Stomach (tissue), 9 donors: ENCODE results near the gene REN. TPM values are rescaled to one million over a fixed set of nuclear protein-coding genes. Genes with fewer than 3 reads are reported as not detected.

ENCODE experiments used
- DNase-seq, 2 donors: peaks; one replicate each; pipeline versions ENCODE4 v3.0.0 to v3.0.0-alpha.2; 2013 to 2019
- H3K27ac ChIP-seq, 5 donors: fragments of 200-600 bp in 4 of 5; sonication (generic) in 4 of 5; one replicate each; pipeline ENCODE4 v1.5.1; 2013 to 2019; ENCODE audit warnings: mild to moderate bottlenecking in 1 of 5, moderate library complexity in 1 of 5
- H3K27me3 ChIP-seq, 3 donors: fragments of 200-600 bp; sonication (generic); one replicate each; pipeline ENCODE4 v1.5.1; 2017 to 2019; ENCODE audit warnings: mixed run types in 1 of 3
- H3K36me3 ChIP-seq, 4 donors: fragments of 200-600 bp; sonication (generic); 1 replicate in 3 of 4; 2 replicates in 1 of 4; pipeline ENCODE4 v1.5.1; 2016 to 2019
- H3K4me1 ChIP-seq, 4 donors: fragments of 200-600 bp; sonication (generic); one replicate each; pipeline ENCODE4 v1.5.1; 2016 to 2019
- H3K4me3 ChIP-seq, 4 donors: fragments of 200-600 bp; sonication (generic) in 3 of 4; one replicate each; pipeline ENCODE4 v1.5.1; 2016 to 2019; ENCODE audit warnings: mild to moderate bottlenecking in 1 of 4
- H3K9me3 ChIP-seq, 4 donors: fragments of 200-600 bp; sonication (generic); one replicate each; pipeline ENCODE4 v1.5.1; 2016 to 2019
- CTCF ChIP-seq, 7 experiments: fragments of 450-650 bp in 4 of 7; fragments of 200-600 bp in 3 of 7; sonication (generic) in 3 of 7; IDR thresholded peaks; one replicate each; pipeline ENCODE4 v1.5.1; 2016 to 2019; ENCODE audit warnings: antibody characterized with exemption in 7 of 7, control low read depth in 2 of 7, mild to moderate bottlenecking in 1 of 7
- EP300 ChIP-seq: sonication (generic); formaldehyde crosslinking; IDR thresholded peaks from one replicate; pipeline ENCODE4 v1.6.1; 2017; ENCODE audit warnings: antibody characterized with exemption
- POLR2A ChIP-seq, 4 donors: fragments of 450-650 bp; IDR thresholded peaks; one replicate each; pipeline ENCODE4 v1.6.1; 2016; ENCODE audit warnings: antibody characterized with exemption in 4 of 4, control low read depth in 2 of 4, mild to moderate bottlenecking in 1 of 4, moderate library complexity in 1 of 4
- POLR2AphosphoS5 ChIP-seq, 3 donors: sonication (generic); formaldehyde crosslinking; IDR thresholded peaks; one replicate each; pipeline ENCODE4 v1.6.1; 2016; ENCODE audit warnings: antibody characterized with exemption in 3 of 3
- WGBS, 5 donors: extraction: QIAGEN DNeasy Blood & Tissue Kit in 3 of 5; methylation state at CpG; one replicate each; pipeline versions ENCODE4 v1.1.5 to v1.1.7; 2013 to 2018; 5-methylcytosine and 5-hydroxymethylcytosine counted together
- intact Hi-C: fragments of 100-400 bp; cut with DNase I; formaldehyde crosslinking; loops from one replicate; pipeline ENCODE4 v1.15.1; 2023; ENCODE audit warnings: low total_unique reads
- polyA plus RNA-seq, 3 donors: library from polyadenylated mRNA; stranded (reverse); fragments of 200-250 nt; gene quantifications; one replicate each; pipeline ENCODE4 v1.2.3, GENCODE V29; 2013
- total RNA-seq, 5 donors: library from RNA; depleted of rRNA; stranded (reverse); fragments of >200 nt; gene quantifications; one replicate each; pipeline versions ENCODE4 v1.1.0 to v1.2.3, GENCODE V29; 2014 to 2016
- donor health status: healthy with polysubstance abuse.
- donor health status: Bipolar disorder and iron deficiency.
- donor health status: healthy.

Gene REN
- total and polyA plus RNA-seq, 8 donors = 0.08 TPM; not detected in 7

GRCh38 chr1:204169858-204170257 lies 3.7 kb upstream of the REN start:
- H3K27me3 ChIP-seq = peaks cover 0 to 15% (median 0%) of the 10 kb centered on the region in 3 donors
- peaks cover 0 to 23% (median 8%) of the 10 kb centered on the region in 4 donors for H3K9me3 ChIP-seq
- intact Hi-C loops = no loop called here
- H3K4me1 ChIP-seq = no peaks in the 10 kb centered on the region
- H3K4me3 ChIP-seq = no peak overlapping the region
- no peak for DNase-seq
- WGBS, 5 donors = 80 to 95% (median 93%) methylated on average over 4 of the region's 4 CpGs
- no peaks in the 10 kb centered on the region for H3K36me3 ChIP-seq
- H3K27ac ChIP-seq = no peak overlapping the region
- TF ChIP-seq POLR2AphosphoS5 (IDR thresholded peaks at IDR 0.05) (no peak), POLR2A (IDR thresholded peaks at IDR 0.05) (no peak), CTCF (IDR thresholded peaks at IDR 0.05) (no peak), EP300 (no peak)

- Histone ChIP-seq H3K9me3 (peaks cover 0 to 23% (median 8%) of the 10 kb centered on the region in 4 donors), H3K36me3 (no peaks in the 10 kb centered on the region), H3K27ac (no peak overlapping the region), H3K4me1 (peaks cover 0 to 2% (median under 1%) of the 10 kb centered on the region in 4 donors), H3K4me3 (no peak overlapping the region), H3K27me3 (peaks cover 0 to 10% (median 0%) of the 10 kb centered on the region in 3 donors)
- TF ChIP-seq POLR2AphosphoS5 (IDR thresholded peaks at IDR 0.05) = no peak
- no peak for TF ChIP-seq CTCF (IDR thresholded peaks at IDR 0.05)
- no peak for TF ChIP-seq POLR2A (IDR thresholded peaks at IDR 0.05)
- no peak for TF ChIP-seq EP300
- WGBS, 5 donors = 73 to 94% (median 91%) methylated on average over 5 of the region's 5 CpGs
- DNase-seq = no peak
- intact Hi-C loops = no loop called here
Observed at GRCh38 chr1:204167730-204168129, 1.6 kb upstream of the REN start.

GRCh38 chr1:204162494-204163074 lies 3.6 kb downstream of the REN start:
- Histone ChIP-seq H3K27ac (no peak overlapping the region), H3K4me1 (peaks cover 6 to 9% (median 7%) of the 10 kb centered on the region in 4 donors), H3K36me3 (no peaks in the 10 kb centered on the region), H3K27me3 (peaks cover 0 to 21% (median 0%) of the 10 kb centered on the region in 3 donors), H3K4me3 (no peak overlapping the region), H3K9me3 (no peaks in the 10 kb centered on the region)
- intact Hi-C loops = loop anchor here (5.0 kb wide), 1 partner anchor 200 kb away; no protein-coding TSS in a partner anchor
- peak; percentile 88 to 92 for DNase-seq
- WGBS, 5 donors = 12 to 17% (median 13%) methylated on average over 6 to 7 of the region's 7 CpGs
- peak in 1 of 3 donors; percentile 57 for TF ChIP-seq POLR2AphosphoS5 (IDR thresholded peaks at IDR 0.05)
- no peak for TF ChIP-seq EP300
- peak in 6 of 7 experiments; percentile 51 to 99 (median 98) for TF ChIP-seq CTCF (IDR thresholded peaks at IDR 0.05)
- TF ChIP-seq POLR2A (IDR thresholded peaks at IDR 0.05) = no peak

GRCh38 chr1:204161609-204162493 lies 4.3 kb downstream of the REN start:
- Histone ChIP-seq H3K4me1 (peaks cover 6 to 9% (median 7%) of the 10 kb centered on the region in 4 donors), H3K36me3 (no peaks in the 10 kb centered on the region), H3K9me3 (no peaks in the 10 kb centered on the region), H3K27me3 (peaks cover 0 to 21% (median 0%) of the 10 kb centered on the region in 3 donors), H3K4me3 (no peak overlapping the region), H3K27ac (no peak overlapping the region)
- TF ChIP-seq CTCF (IDR thresholded peaks at IDR 0.05) = no peak
- no peak for TF ChIP-seq POLR2AphosphoS5 (IDR thresholded peaks at IDR 0.05)
- TF ChIP-seq EP300 = no peak
- no peak for TF ChIP-seq POLR2A (IDR thresholded peaks at IDR 0.05)
- WGBS, 5 donors = 48 to 59% (median 53%) methylated on average over 14 of the region's 14 CpGs
- DNase-seq = no peak
- intact Hi-C loops = loop anchor here (5.0 kb wide), 1 partner anchor 200 kb away; no protein-coding TSS in a partner anchor
